ENCODE measurements around the gene BSX. TPM values are rescaled to one million over a fixed set of nuclear protein-coding genes. Genes with fewer than 3 reads are reported as not detected.

Gene BSX
- total RNA-seq, 1 donor from 2014 or later, result not detected

- H3K36me3 Mint-ChIP-seq (ENCODE audit: insufficient read depth), result no peaks in the 10 kb centered on the region
- H3K9me3 Mint-ChIP-seq (ENCODE audit: low read depth), result no peaks in the 10 kb centered on the region
- DNase-seq (ENCODE audit: low spot score, unreplicated experiment), result no peak
- H3K27me3 Mint-ChIP-seq, result peaks cover 5% of the 10 kb centered on the region
- no peak overlapping the region for H3K27ac Mint-ChIP-seq
- H3K4me3 Mint-ChIP-seq (ENCODE audit: low read depth), result no peak overlapping the region
- peaks cover 6% of the 10 kb centered on the region for H3K4me1 Mint-ChIP-seq (ENCODE audit: low read depth)
- TF ChIP-seq CTCF (IDR thresholded peaks at IDR 0.05; ENCODE audit: unreplicated experiment), result no peak
Observed at GRCh38 chr11:123006860-123007542, 25.4 kb upstream of the BSX start.

GRCh38 chr11:123000721-123001120 is 19.1 kb upstream of the BSX start:
- Mint-ChIP-seq H3K4me3 (ENCODE audit: low read depth) (no peak overlapping the region), H3K36me3 (ENCODE audit: insufficient read depth) (no peaks in the 10 kb centered on the region), H3K4me1 (ENCODE audit: low read depth) (no peaks in the 10 kb centered on the region), H3K27me3 (peaks cover 38% of the 10 kb centered on the region), H3K27ac (no peak overlapping the region), H3K9me3 (ENCODE audit: low read depth) (no peaks in the 10 kb centered on the region)
- no peak for TF ChIP-seq CTCF (IDR thresholded peaks at IDR 0.05; ENCODE audit: unreplicated experiment)
- no peak for DNase-seq (ENCODE audit: low spot score, unreplicated experiment)

- no peak for DNase-seq (ENCODE audit: low spot score, unreplicated experiment)
- Mint-ChIP-seq H3K4me1 (ENCODE audit: low read depth) (no peaks in the 10 kb centered on the region), H3K9me3 (ENCODE audit: low read depth) (no peaks in the 10 kb centered on the region), H3K27me3 (peaks cover 52% of the 10 kb centered on the region), H3K27ac (no peak overlapping the region), H3K4me3 (ENCODE audit: low read depth) (no peak overlapping the region), H3K36me3 (ENCODE audit: insufficient read depth) (no peaks in the 10 kb centered on the region)
- TF ChIP-seq CTCF (IDR thresholded peaks at IDR 0.05; ENCODE audit: unreplicated experiment), result no peak
Observed at GRCh38 chr11:122998727-122999366, 17.2 kb upstream of the BSX start.

GRCh38 chr11:122995526-122995925 is 13.9 kb upstream of the BSX start:
- H3K27ac Mint-ChIP-seq, result no peak overlapping the region
- no peaks in the 10 kb centered on the region for H3K36me3 Mint-ChIP-seq (ENCODE audit: insufficient read depth)
- peaks cover 46% of the 10 kb centered on the region for H3K27me3 Mint-ChIP-seq

More at GRCh38 chr11:122995526-122995925, 13.9 kb upstream of the BSX start:
- Mint-ChIP-seq H3K4me1 (ENCODE audit: low read depth) (no peaks in the 10 kb centered on the region), H3K9me3 (ENCODE audit: low read depth) (no peaks in the 10 kb centered on the region), H3K4me3 (ENCODE audit: low read depth) (no peak overlapping the region)
- no peak for TF ChIP-seq CTCF (IDR thresholded peaks at IDR 0.05; ENCODE audit: unreplicated experiment)
- DNase-seq (ENCODE audit: low spot score, unreplicated experiment), result no peak

Measured in progenitor cell of endocrine pancreas (in vitro differentiated cells).